ENCODE measurements around the gene LEFTY1.
A peak's percentile ranks its signal among the peaks of the same experiment; 100 is the strongest.
"Not testable (repeated sequence)": the region's sequence is repeated elsewhere in the genome, so short reads cannot be mapped to it uniquely, and the experiment has no call there.

Gene LEFTY1

GRCh38 chr1:225888898-225889601 is at the start of gene LEFTY1:
TSS of gene LEFTY1 (minus strand) at chr1:225889146. CDS start at chr1:225889066, 80 bp downstream.
- FAIRE-seq (no peak), DNase-seq (ENCODE audit: extremely low spot score, insufficient read length, low read depth) (no peak)

GRCh38 chr1:225937048-225937968 is 48.4 kb upstream of the LEFTY1 start:
- FAIRE-seq, result no peak
- no peak for DNase-seq (ENCODE audit: extremely low spot score, insufficient read length, low read depth)

DNA sequence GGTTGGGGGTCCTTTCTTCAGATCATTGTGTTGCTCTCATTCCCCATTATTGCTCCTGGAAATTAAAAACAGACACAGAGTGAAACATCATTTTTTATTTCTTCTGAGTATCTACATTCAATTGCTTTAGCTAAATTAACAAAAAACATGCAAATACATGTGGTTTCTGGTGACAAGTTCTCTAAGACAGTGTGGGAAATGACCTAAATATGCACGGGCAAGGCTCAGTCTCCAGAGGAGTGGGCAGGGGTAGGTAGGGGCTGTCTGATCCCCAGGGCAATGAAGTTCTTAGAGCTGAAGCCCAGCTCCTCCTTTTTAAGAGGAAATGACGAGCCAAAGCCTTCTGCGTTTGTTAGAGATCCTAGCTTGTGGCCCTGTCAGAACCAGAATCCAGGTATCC is 47.6 kb upstream of the LEFTY1 start:
- FAIRE-seq, result no peak
- no peak for DNase-seq (ENCODE audit: extremely low spot score, insufficient read length, low read depth)

DNA sequence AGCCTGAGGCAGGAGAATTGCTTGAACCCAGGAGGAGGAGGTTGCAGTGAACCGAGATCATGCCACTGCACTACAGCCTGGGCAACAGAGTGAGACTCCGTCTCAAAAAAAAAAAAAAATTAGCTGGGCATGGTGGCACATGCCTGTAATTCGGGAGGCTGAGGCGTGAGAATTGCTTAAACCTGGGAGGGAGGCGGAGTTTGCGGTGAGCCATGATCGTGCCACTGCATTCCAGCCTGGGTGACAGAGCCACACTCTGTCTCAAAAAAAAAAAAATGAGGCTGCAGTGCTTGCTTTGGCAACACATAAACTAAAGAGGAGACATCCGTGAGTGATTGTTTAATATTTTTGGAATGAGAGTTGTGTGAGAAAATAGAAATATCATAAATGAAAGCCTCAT is 47.1 kb upstream of the LEFTY1 start:
- not testable (repeated sequence) for DNase-seq (ENCODE audit: extremely low spot score, insufficient read length, low read depth); FAIRE-seq

DNA sequence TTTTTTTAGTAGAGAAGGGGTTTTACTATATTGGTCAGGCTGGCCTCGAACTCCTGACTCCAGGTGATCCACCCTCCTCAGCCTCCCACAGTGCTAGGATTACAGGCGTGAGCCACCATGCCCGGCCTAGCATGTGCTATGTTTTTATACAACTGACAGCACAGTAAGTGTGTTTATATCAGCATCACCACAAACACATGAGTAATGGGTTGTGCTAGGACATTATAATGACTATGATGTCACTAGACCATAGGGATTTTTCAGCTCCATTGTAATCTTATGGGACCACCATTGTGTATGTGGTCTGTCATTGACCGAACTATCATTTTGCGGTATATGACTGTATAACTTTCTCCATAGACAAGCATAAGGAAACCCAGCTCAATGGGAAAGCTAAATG is 45.8 kb upstream of the LEFTY1 start:
- DNase-seq (ENCODE audit: extremely low spot score, insufficient read length, low read depth) (no peak), FAIRE-seq (no peak)

DNA sequence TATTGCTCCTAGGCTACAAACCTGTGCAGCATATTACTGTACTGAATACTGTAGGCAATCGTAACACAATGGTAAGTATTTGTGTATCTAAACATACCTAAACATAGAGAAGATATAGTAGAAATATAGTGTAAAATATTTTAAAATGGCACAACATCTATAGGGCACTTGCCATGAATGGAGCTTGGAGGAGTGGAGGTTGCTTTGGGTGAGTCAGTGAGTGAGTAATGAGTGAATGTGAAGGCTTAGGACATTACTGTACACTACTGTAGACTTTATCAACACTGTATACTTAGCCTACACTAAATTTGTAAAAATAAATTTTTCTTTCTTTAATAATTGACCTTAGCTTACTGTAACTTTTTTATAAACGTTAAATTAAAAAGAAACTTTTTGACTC is 44.1 kb upstream of the LEFTY1 start:
- no peak for DNase-seq (ENCODE audit: extremely low spot score, insufficient read length, low read depth)
- FAIRE-seq, result no peak

GRCh38 chr1:225931270-225932136 is 42.6 kb upstream of the LEFTY1 start:
- no peak for FAIRE-seq
- DNase-seq (ENCODE audit: extremely low spot score, insufficient read length, low read depth), result no peak

DNA sequence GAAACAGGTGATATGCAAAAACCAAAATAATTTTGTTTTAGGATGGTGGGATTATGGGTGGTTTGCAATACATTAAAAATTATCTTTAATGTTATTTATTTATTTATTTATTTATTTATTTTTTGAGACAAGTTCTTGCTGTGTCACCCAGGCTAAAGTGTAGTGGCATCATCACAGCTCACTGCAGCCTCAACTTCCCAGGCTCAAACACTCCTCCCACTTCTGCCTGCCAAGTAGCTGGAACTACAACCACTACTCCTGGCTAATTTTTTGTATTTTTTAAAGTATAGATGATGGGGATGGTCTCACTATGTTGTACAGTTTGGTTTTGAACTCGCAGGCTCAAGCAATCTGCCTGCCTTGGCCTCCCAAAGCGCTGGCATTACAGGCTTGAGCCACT is 41.6 kb upstream of the LEFTY1 start:
- DNase-seq (ENCODE audit: extremely low spot score, insufficient read length, low read depth) (no peak), FAIRE-seq (no peak)

DNA sequence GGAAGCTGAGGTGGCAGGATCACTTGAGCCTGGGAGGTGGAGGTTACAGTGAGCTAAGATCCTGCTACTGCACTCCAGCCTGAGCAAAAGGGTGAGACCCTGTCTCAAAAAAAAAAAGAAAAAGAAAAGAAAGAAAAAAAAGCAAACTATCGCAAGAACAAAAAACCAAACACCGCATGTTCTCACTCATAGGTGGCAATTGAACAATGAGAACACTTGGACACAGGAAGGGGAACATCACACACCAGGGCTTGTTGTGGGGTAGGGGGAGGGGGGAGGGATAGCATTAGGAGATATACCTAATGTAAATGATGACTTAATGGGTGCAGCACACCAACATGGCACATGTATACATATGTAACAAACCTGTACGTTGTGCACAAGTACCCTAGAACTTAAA is 40.5 kb upstream of the LEFTY1 start:
- not testable (repeated sequence) for DNase-seq (ENCODE audit: extremely low spot score, insufficient read length, low read depth); FAIRE-seq

GRCh38 chr1:225928186-225929175 is 39.5 kb upstream of the LEFTY1 start:
- DNase-seq (ENCODE audit: extremely low spot score, insufficient read length, low read depth) (no peak), FAIRE-seq (no peak)

DNA sequence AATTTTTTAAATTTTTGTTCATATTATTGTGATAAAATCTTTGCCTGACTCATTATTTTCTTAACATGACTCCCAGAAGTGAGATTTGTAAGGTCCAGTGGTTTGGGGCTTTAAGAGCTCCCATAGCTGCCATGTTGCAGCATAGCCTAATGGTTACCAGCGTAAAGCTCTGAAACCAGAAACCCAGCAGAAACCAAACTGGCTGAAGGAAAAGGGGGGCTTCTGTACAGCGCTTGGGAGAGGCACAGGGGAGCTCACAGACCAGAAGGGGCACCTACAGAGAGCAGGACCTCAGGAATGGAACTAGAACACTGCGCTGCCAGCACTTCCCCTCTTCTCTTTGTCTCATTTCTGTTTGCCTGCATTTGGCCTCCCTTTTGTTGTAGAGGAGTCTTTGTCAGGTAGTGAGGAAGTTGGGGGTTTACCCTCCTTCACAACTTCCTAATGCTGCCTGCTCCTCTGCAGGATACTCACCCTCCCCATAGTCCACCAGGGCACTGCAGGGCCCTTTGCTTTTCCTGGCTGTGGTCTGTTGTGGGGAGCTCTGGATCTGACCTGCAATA is 37.7 kb upstream of the LEFTY1 start:
- DNase-seq (ENCODE audit: extremely low spot score, insufficient read length, low read depth), result no peak

DNA sequence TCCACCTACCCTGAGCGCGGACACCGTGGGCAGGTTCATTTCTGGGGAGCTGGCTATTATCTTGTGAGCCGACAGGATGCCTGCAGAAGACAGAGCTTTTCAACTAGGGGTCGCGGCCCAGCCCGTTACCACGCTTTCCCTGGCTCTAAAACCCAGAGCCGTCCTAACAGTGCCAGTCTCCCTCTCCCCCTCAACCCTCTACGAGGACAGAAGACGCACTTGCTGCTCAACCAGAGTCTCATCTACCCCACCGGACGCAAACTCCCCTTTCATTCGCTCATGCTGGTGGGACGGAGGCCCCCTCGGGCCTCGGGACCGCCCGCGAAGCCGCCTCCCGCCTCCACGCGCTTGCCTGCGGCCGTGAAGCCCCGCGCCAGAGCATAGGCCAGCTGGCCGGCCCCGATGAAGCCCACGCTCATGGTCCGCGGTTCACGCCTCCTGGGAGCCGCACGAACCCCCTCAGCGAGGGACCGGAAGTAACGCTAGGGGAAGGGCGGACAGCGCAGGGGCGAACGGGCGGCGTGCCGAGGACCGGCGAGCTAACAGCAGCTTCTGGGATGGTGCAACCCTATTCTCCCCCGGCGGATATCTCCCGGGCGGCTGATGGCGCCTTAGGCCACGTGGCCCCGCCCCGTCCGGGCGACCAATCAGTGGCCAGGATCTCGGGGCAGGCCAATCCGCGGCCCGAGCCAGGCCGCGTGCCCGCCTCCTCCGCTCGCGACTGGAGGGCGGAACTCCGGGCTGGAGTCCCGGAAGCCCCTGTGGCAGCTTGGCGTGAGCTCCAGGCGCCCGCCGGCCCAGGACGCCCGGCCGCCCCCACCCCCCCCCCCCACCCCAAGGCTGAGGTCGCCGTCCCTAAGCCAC is 35.0 kb upstream of the LEFTY1 start, which contains the start of gene PYCR2:
PYCR2 (minus strand) TSS at position 559 of the 864 bp plus-strand sequence; CDS start at position 419, 140 bp downstream.
- DNase-seq (ENCODE audit: extremely low spot score, insufficient read length, low read depth), result peak; percentile 99
- peak; percentile 96 for FAIRE-seq

More for the DNA sequence above, 37.7 kb upstream of the LEFTY1 start:
- no peak for FAIRE-seq

GRCh38 chr1:225923381-225923691 is 34.4 kb upstream of the LEFTY1 start:
- no peak for FAIRE-seq
- DNase-seq (ENCODE audit: extremely low spot score, insufficient read length, low read depth), result no peak

- DNase-seq (ENCODE audit: extremely low spot score, insufficient read length, low read depth) (no peak), FAIRE-seq (no peak)
Observed at GRCh38 chr1:225921734-225922709, 33.1 kb upstream of the LEFTY1 start.

DNA sequence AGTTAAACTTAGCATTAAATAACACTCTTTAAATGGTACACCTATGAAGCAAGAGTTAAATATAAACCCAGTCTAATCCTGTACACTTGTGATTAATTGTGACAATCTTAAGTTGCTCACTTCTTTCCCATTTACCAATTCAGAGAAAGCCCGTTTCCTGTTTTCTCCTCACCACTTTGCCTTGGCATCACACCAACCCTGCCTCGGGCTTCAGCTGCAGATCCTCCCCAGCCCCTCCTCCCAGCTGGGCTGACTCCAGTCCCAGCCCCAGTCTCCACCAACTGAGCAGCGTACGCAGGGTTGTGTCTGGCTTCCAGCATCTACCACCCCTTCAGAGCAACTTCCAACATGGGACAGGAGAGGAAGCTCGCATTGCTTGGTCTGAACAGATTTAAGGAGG is 31.0 kb upstream of the LEFTY1 start:
- DNase-seq (ENCODE audit: extremely low spot score, insufficient read length, low read depth), result no peak

DNA sequence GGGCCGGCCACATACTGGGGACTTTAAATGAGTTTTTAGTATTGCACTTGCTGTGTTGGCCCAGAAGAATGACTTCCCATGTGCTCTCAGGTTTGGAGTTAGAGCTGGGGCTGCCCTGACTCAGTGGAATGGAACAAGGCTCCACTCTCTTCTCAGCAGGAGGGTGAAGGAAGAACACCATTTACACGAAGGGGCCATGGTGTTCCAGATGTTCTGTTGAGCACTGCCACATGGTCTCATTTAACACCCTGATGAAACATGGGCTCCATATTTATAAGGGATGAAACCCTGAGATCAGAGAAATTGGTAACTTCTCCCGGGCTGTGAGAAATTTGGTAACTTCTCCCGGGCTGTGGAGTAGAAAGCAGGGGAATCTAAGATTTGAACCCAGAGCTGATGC is 29.3 kb upstream of the LEFTY1 start:
- DNase-seq (ENCODE audit: extremely low spot score, insufficient read length, low read depth) (no peak), FAIRE-seq (no peak)

More for the DNA sequence above, 31.0 kb upstream of the LEFTY1 start:
- no peak for FAIRE-seq

GRCh38 chr1:225917536-225917935 is 28.6 kb upstream of the LEFTY1 start:
- DNase-seq (ENCODE audit: extremely low spot score, insufficient read length, low read depth), result no peak
- FAIRE-seq, result no peak

Data from GM18507 (cell line).